Measurements from ENCODE around the gene GPRC5B.

DNA sequence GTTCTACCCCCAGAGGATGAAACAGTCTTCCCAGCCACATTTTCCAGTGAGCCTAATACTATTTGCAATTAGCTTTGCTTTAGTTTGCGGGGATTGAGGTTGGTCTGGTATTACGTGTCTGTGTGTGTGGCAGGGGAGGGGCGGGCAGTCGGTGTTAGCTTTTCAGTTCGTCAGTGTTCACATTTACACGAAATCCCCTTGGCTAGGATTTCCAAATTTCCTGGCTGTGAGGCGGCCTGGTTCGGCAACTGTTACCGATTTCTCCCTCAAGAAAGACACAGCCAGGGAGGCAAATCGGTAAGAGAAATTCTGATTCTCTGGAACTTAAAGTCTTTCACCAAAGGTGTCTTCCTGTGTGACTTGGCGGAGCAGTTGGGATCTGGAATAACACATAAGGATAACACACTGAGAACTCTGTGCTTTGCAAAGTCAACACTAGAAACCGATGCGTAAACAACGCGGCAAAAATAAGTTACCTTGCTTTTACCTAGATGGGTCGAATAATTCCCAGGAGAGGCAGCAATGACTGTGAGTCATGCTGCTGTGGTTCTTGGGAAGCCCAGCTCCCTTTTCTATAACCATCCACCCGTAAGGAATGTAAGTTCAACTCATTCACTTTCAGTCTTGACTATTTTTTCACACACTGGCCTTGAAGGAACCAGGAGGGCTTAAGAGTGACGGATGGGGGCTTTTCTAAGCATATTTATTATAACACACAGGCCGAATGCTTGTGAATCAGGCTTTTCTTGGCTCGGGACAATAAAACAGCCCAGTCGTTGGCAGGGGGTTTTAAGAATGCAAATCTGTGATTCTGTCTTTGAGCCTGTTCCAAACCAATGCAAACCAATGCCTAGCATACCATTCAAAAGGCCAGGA lies 24.2 kb downstream of the GPRC5B start:
- no peak for TF ChIP-seq POLR2A (IDR thresholded peaks at IDR 0.05; ENCODE audit: low read length)
- TF ChIP-seq GATA1 (IDR thresholded peaks at IDR 0.05; ENCODE audit: low read depth, low read length): no peak
